SU-DHL-6 (cell line): ENCODE results near the gene DLEU7.

Source experiments
- EZH2phosphoT487 ChIP-seq: fragments of 200-600 bp; sonication (generic), shearing (Covaris generic); conservative IDR thresholded peaks from 2 replicates; pipeline ENCODE4 v1.6.1; 2018; ENCODE audit warnings: mild to moderate bottlenecking, antibody characterized with exemption, low read length, moderate library complexity, mixed read lengths
- TF ChIP-seq, protein P1 (sequence below): fragments of 200-600 bp; sonication (generic); IDR thresholded peaks from one replicate; pipeline ENCODE4 v1.5.1; 2017; ENCODE audit warnings: antibody characterized with exemption, mild to moderate bottlenecking, low read length, moderate library complexity; ENCODE audit not compliant: insufficient read depth, poor library complexity, severe bottlenecking

- TF ChIP-seq, protein P1, sequence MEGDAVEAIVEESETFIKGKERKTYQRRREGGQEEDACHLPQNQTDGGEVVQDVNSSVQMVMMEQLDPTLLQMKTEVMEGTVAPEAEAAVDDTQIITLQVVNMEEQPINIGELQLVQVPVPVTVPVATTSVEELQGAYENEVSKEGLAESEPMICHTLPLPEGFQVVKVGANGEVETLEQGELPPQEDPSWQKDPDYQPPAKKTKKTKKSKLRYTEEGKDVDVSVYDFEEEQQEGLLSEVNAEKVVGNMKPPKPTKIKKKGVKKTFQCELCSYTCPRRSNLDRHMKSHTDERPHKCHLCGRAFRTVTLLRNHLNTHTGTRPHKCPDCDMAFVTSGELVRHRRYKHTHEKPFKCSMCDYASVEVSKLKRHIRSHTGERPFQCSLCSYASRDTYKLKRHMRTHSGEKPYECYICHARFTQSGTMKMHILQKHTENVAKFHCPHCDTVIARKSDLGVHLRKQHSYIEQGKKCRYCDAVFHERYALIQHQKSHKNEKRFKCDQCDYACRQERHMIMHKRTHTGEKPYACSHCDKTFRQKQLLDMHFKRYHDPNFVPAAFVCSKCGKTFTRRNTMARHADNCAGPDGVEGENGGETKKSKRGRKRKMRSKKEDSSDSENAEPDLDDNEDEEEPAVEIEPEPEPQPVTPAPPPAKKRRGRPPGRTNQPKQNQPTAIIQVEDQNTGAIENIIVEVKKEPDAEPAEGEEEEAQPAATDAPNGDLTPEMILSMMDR: no peak
- no peak for TF ChIP-seq EZH2phosphoT487
Observed at GRCh38 chr13:50888362-50888761, 44.9 kb upstream of the DLEU7 start.
